Stomach smooth muscle (tissue), 2 donors: Measurements from ENCODE around the gene IRAK1.
"Not testable (repeated sequence)": the region's sequence is repeated elsewhere in the genome, so short reads cannot be mapped to it uniquely, and the experiment has no call there.

Experiments used
- H3K27ac ChIP-seq: one replicate; pipeline ENCODE4 v1.7.0; 2013; ENCODE audit warnings: mild to moderate bottlenecking, low read length, inconsistent platforms
- H3K27me3 ChIP-seq, 2 donors: one replicate each; pipeline ENCODE4 v1.7.0; 2013; ENCODE audit warnings: low read length in 2 of 2; ENCODE audit not compliant: insufficient read depth in 2 of 2, control insufficient read depth in 1 of 2
- H3K36me3 ChIP-seq, 2 donors: one replicate each; pipeline ENCODE4 v1.7.0; 2013; ENCODE audit warnings: low read length in 2 of 2; ENCODE audit not compliant: control insufficient read depth in 2 of 2, insufficient read depth in 2 of 2
- H3K4me1 ChIP-seq: one replicate; pipeline ENCODE4 v1.7.0; 2013; ENCODE audit warnings: low read length; ENCODE audit not compliant: control insufficient read depth, insufficient read depth
- H3K4me3 ChIP-seq, 2 donors: one replicate each; pipeline ENCODE4 v1.7.0; 2013; ENCODE audit warnings: low read length in 2 of 2
- H3K9ac ChIP-seq, 2 donors: one replicate each; pipeline ENCODE4 v1.7.0; 2013; ENCODE audit warnings: low read length in 2 of 2, mild to moderate bottlenecking in 1 of 2
- H3K9me3 ChIP-seq, 2 donors: one replicate each; pipeline ENCODE4 v1.7.0; 2013; ENCODE audit warnings: low read length in 2 of 2; ENCODE audit not compliant: control insufficient read depth in 2 of 2
- donor health status: healthy.
- donor health status: Pancreatic carcinoma.

IRAK1 gene

GRCh38 chrX:154011376-154012335 lies 8.0 kb downstream of the IRAK1 start:
- peaks cover 0 to 8% of the 10 kb centered on the region in 2 donors for H3K27me3 ChIP-seq
- H3K27ac ChIP-seq: no peak overlapping the region

GRCh38 chrX:154010330-154011087 lies 9.2 kb downstream of the IRAK1 start:
- Histone ChIP-seq H3K36me3 (no peaks in the 10 kb centered on the region), H3K9ac (no peak overlapping the region), H3K4me1 (peaks cover 2% of the 10 kb centered on the region), H3K9me3 (no peaks in the 10 kb centered on the region), H3K4me3 (no peak overlapping the region), H3K27ac (no peak overlapping the region), H3K27me3 (peaks cover 0 to 8% of the 10 kb centered on the region in 2 donors)

More at GRCh38 chrX:154011376-154012335, 8.0 kb downstream of the IRAK1 start:
- H3K4me1 ChIP-seq: peaks cover 2% of the 10 kb centered on the region
- H3K36me3 ChIP-seq: no peaks in the 10 kb centered on the region
- H3K9ac ChIP-seq: no peak overlapping the region
- no peak overlapping the region for H3K4me3 ChIP-seq
- H3K9me3 ChIP-seq: no peaks in the 10 kb centered on the region

GRCh38 chrX:154008521-154008920 lies 11.2 kb downstream of the IRAK1 start:
- no peaks in the 10 kb centered on the region for H3K4me1 ChIP-seq
- no peak overlapping the region for H3K27ac ChIP-seq
- peaks cover 0 to 3% of the 10 kb centered on the region in 2 donors for H3K27me3 ChIP-seq
- no peak overlapping the region for H3K4me3 ChIP-seq
- no peak overlapping the region for H3K9ac ChIP-seq
- H3K9me3 ChIP-seq: no peaks in the 10 kb centered on the region
- H3K36me3 ChIP-seq: no peaks in the 10 kb centered on the region

- H3K4me1 ChIP-seq: no peaks in the 10 kb centered on the region
- H3K36me3 ChIP-seq: no peaks in the 10 kb centered on the region
- no peak overlapping the region for H3K27ac ChIP-seq
- no peak overlapping the region for H3K4me3 ChIP-seq
- H3K27me3 ChIP-seq: peaks cover 0 to 6% of the 10 kb centered on the region in 2 donors
- no peak overlapping the region for H3K9ac ChIP-seq
- no peaks in the 10 kb centered on the region for H3K9me3 ChIP-seq
Observed at GRCh38 chrX:154006947-154007346, 12.8 kb downstream of the IRAK1 start.

GRCh38 chrX:154004315-154004714 lies 15.4 kb downstream of the IRAK1 start:
- Histone ChIP-seq H3K27me3 (peaks cover 0 to 3% of the 10 kb centered on the region in 2 donors), H3K9me3 (no peaks in the 10 kb centered on the region), H3K4me3 (no peak overlapping the region), H3K36me3 (no peaks in the 10 kb centered on the region), H3K27ac (no peak overlapping the region), H3K9ac (no peak overlapping the region), H3K4me1 (no peaks in the 10 kb centered on the region)

- Histone ChIP-seq H3K36me3 (no peaks in the 10 kb centered on the region), H3K27me3 (peaks cover 0 to 9% of the 10 kb centered on the region in 2 donors), H3K4me3 (no peak overlapping the region), H3K4me1 (no peaks in the 10 kb centered on the region), H3K9me3 (no peaks in the 10 kb centered on the region), H3K27ac (no peak overlapping the region), H3K9ac (no peak overlapping the region)
Observed at GRCh38 chrX:154002215-154002719, 17.4 kb downstream of the IRAK1 start.

- Histone ChIP-seq H3K27me3 (peaks cover 0 to 10% of the 10 kb centered on the region in 2 donors), H3K9me3 (no peaks in the 10 kb centered on the region), H3K27ac (no peak overlapping the region), H3K4me1 (no peaks in the 10 kb centered on the region), H3K4me3 (no peak overlapping the region), H3K36me3 (no peaks in the 10 kb centered on the region), H3K9ac (no peak overlapping the region)
Observed at GRCh38 chrX:154000051-154000450, 19.7 kb downstream of the IRAK1 start.

GRCh38 chrX:153999359-154000037 lies 20.2 kb downstream of the IRAK1 start:
- Histone ChIP-seq H3K9ac (no peak overlapping the region), H3K27ac (no peak overlapping the region), H3K9me3 (no peaks in the 10 kb centered on the region), H3K27me3 (peaks cover 0 to 10% of the 10 kb centered on the region in 2 donors), H3K36me3 (no peaks in the 10 kb centered on the region), H3K4me1 (no peaks in the 10 kb centered on the region), H3K4me3 (no peak overlapping the region)

- H3K9ac ChIP-seq: no peak overlapping the region
- H3K27ac ChIP-seq: no peak overlapping the region
- no peaks in the 10 kb centered on the region for H3K4me1 ChIP-seq
- H3K36me3 ChIP-seq: no peaks in the 10 kb centered on the region
- H3K9me3 ChIP-seq: no peaks in the 10 kb centered on the region
- H3K27me3 ChIP-seq: peaks cover 0 to 10% of the 10 kb centered on the region in 2 donors
- H3K4me3 ChIP-seq: no peak overlapping the region
Observed at GRCh38 chrX:153995504-153995903, 24.2 kb downstream of the IRAK1 start.

GRCh38 chrX:153994398-153994797 lies 25.3 kb downstream of the IRAK1 start:
- H3K36me3 ChIP-seq, H3K4me1 ChIP-seq: not testable (repeated sequence)

More at GRCh38 chrX:153994398-153994797, 25.3 kb downstream of the IRAK1 start:
- not testable (repeated sequence) for H3K9me3 ChIP-seq, H3K9ac ChIP-seq, H3K4me3 ChIP-seq, H3K27ac ChIP-seq
- peaks cover 0 to 11% of the 10 kb centered on the region in 2 donors for H3K27me3 ChIP-seq
